Muscle of leg (tissue), 11 donors: Measurements from ENCODE around the gene DEPDC1B. TPM values are rescaled to one million over a fixed set of nuclear protein-coding genes. Genes with fewer than 3 reads are reported as not detected.

Source experiments
- DNase-seq: peaks from one replicate; pipeline ENCODE4 v3.0.0; 2013
- H3K27ac ChIP-seq: one replicate; pipeline ENCODE4 v1.5.1; 2013; ENCODE audit warnings: mild to moderate bottlenecking, low read length, control low read depth
- H3K27me3 ChIP-seq: one replicate; pipeline ENCODE4 v1.6.1; 2013; ENCODE audit warnings: low read length; ENCODE audit not compliant: control insufficient read depth, insufficient read depth
- H3K36me3 ChIP-seq: one replicate; pipeline ENCODE4 v1.6.1; 2013; ENCODE audit warnings: low read length; ENCODE audit not compliant: control insufficient read depth, insufficient read depth
- H3K4me1 ChIP-seq: one replicate; pipeline ENCODE4 v1.6.1; 2013; ENCODE audit warnings: low read length; ENCODE audit not compliant: control insufficient read depth, insufficient read depth
- H3K4me3 ChIP-seq: one replicate; pipeline ENCODE4 v1.5.1; 2013; ENCODE audit warnings: low read length, control low read depth
- H3K9me3 ChIP-seq: replicated peaks from 2 replicates; pipeline ENCODE4 v1.6.1; 2013; ENCODE audit warnings: low read depth, low read length; ENCODE audit not compliant: control insufficient read depth
- WGBS: methylation state at CpG from one replicate; pipeline ENCODE4 v1.1.5; 2013; ENCODE audit warnings: missing lambda C conversion rate; ENCODE audit not compliant: insufficient coverage; 5-methylcytosine and 5-hydroxymethylcytosine counted together
- polyA plus RNA-seq, 8 donors: library from polyadenylated mRNA; unstranded; fragments of 120-200 nt; gene quantifications; one replicate each; pipeline versions ENCODE4 v1.2.1 to v1.2.3, GENCODE V29; 2013; ENCODE audit warnings: inconsistent platforms in 1 of 8, low replicate concordance in 1 of 8; ENCODE audit not compliant: insufficient read length in 8 of 8, insufficient read depth in 1 of 8
- total RNA-seq: library from RNA; stranded (reverse); fragments of 120-200 nt; gene quantifications from one replicate; pipeline ENCODE4 v1.2.4, GENCODE V29; 2013

Gene DEPDC1B
- total and polyA plus RNA-seq, 9 donors = 3.6 to 6.4 (median 5.2) TPM

DNA sequence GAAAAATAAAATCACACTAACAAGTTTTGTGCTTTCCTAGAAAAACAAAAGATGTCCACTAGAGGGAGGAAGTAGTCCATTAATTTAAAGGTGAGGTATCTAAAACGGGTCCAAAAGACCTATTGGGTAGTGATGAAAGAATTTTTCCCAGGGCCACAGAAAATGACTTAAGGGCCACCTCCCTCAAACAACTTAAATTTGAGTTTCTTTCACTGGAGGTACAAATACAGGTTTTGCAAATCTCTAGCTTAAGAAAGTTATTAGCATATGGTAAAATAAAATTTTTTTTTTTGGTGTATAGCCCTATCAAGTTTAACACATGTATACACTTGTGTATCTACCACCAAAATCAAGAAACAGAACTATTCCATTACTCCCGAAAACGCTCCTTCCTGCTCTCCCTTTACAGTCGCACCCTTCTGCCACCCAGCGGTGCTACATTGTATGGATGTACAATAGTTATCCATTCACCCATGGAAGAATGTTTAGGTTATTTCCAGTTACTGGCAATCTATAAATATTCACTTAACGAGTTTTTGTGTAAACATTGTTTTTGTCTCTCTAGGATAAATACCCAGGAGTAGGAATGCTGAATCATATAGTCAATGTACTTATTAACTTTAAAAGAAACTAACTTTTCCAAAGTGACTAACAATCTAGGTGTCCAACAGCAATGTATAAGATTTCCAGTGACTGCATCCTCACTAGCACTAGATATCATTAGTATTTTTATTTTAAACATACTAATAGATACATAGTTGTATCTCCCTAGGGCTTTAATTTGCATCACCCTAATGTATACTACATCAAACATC lies 21.9 kb downstream of the DEPDC1B start:
- peak; percentile 46 for DNase-seq
- H3K36me3 ChIP-seq = no peaks in the 10 kb centered on the region
- no peak overlapping the region for H3K27ac ChIP-seq
- no CpG with 5 or more reads among the region's 6 CpGs for WGBS
- no peaks in the 10 kb centered on the region for H3K27me3 ChIP-seq
- no peaks in the 10 kb centered on the region for H3K9me3 ChIP-seq
- H3K4me1 ChIP-seq = no peaks in the 10 kb centered on the region
- no peak overlapping the region for H3K4me3 ChIP-seq

DNA sequence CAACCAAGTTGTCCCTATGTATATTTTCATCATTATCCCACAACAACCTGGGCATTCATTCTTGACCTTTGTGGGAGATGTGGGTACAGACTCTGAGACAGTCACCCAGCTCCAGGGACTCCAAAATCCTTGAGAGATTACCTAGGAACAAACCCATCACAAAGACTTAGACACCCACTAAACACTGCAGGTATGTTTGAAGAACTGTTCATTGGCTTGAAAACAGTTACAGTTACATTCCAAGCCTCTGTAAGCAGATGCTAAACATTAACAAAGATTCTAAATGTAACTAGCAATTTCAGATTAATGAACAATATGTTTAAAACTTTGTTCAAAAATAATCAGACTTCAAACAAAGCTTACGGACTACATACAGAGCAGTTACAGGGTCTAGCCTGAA lies 24.7 kb downstream of the DEPDC1B start:
- Histone ChIP-seq H3K9me3 (no peaks in the 10 kb centered on the region), H3K36me3 (no peaks in the 10 kb centered on the region), H3K4me1 (no peaks in the 10 kb centered on the region), H3K27me3 (no peaks in the 10 kb centered on the region), H3K4me3 (no peak overlapping the region), H3K27ac (no peak overlapping the region)
- no peak for DNase-seq
- 100% methylated on average over 1 of the region's 1 CpG for WGBS

- WGBS = 86% methylated on average over 2 of the region's 2 CpGs
- H3K36me3 ChIP-seq = no peaks in the 10 kb centered on the region
These were observed 25.5 kb downstream of the DEPDC1B start for GRCh38 chr5:60674251-60675069.

GRCh38 chr5:60673334-60673733 lies 26.6 kb downstream of the DEPDC1B start:
- DNase-seq = peak; percentile 61
- Histone ChIP-seq H3K36me3 (no peaks in the 10 kb centered on the region), H3K27ac (no peak overlapping the region), H3K4me3 (no peak overlapping the region), H3K27me3 (no peaks in the 10 kb centered on the region), H3K9me3 (no peaks in the 10 kb centered on the region), H3K4me1 (no peaks in the 10 kb centered on the region)
- WGBS = no CpG with 5 or more reads among the region's 2 CpGs

More at GRCh38 chr5:60674251-60675069, 25.5 kb downstream of the DEPDC1B start:
- Histone ChIP-seq H3K9me3 (no peaks in the 10 kb centered on the region), H3K27ac (no peak overlapping the region), H3K4me1 (no peaks in the 10 kb centered on the region), H3K4me3 (no peak overlapping the region), H3K27me3 (no peaks in the 10 kb centered on the region)
- no peak for DNase-seq

- 94% methylated on average over 2 of the region's 3 CpGs for WGBS
- Histone ChIP-seq H3K9me3 (no peaks in the 10 kb centered on the region), H3K27ac (no peak overlapping the region), H3K4me1 (no peaks in the 10 kb centered on the region), H3K36me3 (no peaks in the 10 kb centered on the region), H3K27me3 (no peaks in the 10 kb centered on the region), H3K4me3 (no peak overlapping the region)
- DNase-seq = no peak
These were observed 27.2 kb downstream of the DEPDC1B start for GRCh38 chr5:60672693-60673264.

- Histone ChIP-seq H3K4me3 (no peak overlapping the region), H3K4me1 (no peaks in the 10 kb centered on the region), H3K9me3 (no peaks in the 10 kb centered on the region), H3K27ac (no peak overlapping the region), H3K36me3 (no peaks in the 10 kb centered on the region), H3K27me3 (no peaks in the 10 kb centered on the region)
- WGBS = 60% methylated on average over 1 of the region's 6 CpGs
- DNase-seq = no peak
These were observed 27.9 kb downstream of the DEPDC1B start for GRCh38 chr5:60671899-60672692.

DNA sequence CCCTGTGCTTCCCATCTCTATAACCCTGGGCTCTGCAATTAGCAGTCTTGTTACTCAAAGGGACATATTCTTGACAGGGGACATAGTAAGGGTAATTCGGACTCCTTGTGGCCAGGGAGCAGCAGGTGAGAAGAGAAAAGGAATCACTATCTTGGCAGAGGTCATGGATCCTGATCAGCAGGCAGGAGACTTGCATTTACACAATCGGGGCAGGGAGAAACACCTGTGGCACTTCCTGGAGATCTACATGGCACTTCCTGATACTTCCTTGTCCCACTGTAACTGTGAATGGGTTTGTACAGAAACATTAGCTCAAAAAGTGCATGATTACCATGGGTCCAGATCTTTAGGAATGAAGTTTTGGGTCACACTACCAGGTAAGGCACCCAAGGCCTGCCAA lies 29.2 kb downstream of the DEPDC1B start:
- Histone ChIP-seq H3K4me1 (no peaks in the 10 kb centered on the region), H3K9me3 (no peaks in the 10 kb centered on the region), H3K27me3 (no peaks in the 10 kb centered on the region), H3K27ac (no peak overlapping the region), H3K36me3 (no peaks in the 10 kb centered on the region), H3K4me3 (no peak overlapping the region)
- DNase-seq = no peak
- WGBS = 89% methylated on average over 1 of the region's 2 CpGs

DNA sequence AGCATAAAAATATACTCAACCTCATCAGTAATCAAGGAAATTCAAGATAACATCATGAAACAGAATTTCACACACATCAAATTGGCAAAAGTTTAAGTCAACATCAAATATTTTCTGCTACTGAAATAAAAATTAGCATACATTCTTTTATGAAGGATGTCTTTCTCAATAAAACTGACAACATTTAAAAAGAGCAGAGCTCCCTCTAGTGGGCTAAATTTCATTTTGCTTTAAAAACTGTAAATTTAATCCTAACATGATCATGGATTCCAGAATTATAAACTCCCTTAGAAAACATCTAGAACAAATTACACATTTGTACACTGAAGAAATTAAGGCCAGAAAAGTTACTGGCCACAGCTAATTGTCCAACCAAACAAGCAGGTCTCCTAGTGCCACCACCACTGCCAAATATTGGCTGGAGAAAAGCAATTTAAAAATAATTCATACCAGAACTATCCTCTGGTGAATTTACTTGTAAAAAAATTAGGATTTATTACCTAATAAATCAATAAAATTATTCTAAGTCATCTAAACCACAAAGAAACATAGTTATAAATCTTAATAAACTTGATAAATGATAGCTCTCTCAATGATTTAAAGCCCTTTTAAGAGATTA lies 31.2 kb downstream of the DEPDC1B start:
- no peaks in the 10 kb centered on the region for H3K27me3 ChIP-seq
- H3K36me3 ChIP-seq = no peaks in the 10 kb centered on the region
- no peak overlapping the region for H3K27ac ChIP-seq
- no peak overlapping the region for H3K4me3 ChIP-seq
- no peaks in the 10 kb centered on the region for H3K9me3 ChIP-seq
- no peaks in the 10 kb centered on the region for H3K4me1 ChIP-seq
- DNase-seq = peak; percentile 58

- Histone ChIP-seq H3K27me3 (no peaks in the 10 kb centered on the region), H3K4me1 (no peaks in the 10 kb centered on the region), H3K36me3 (no peaks in the 10 kb centered on the region), H3K9me3 (peaks cover 7% of the 10 kb centered on the region), H3K4me3 (no peak overlapping the region), H3K27ac (no peak overlapping the region)
- peak; percentile 18 for DNase-seq
- no CpG with 5 or more reads among the region's 3 CpGs for WGBS
These were observed 47.9 kb downstream of the DEPDC1B start for GRCh38 chr5:60651872-60652620.
